Measurements from ENCODE around the gene BIRC3. TPM values are rescaled to one million over a fixed set of nuclear protein-coding genes. Genes with fewer than 3 reads are reported as not detected.

BIRC3 gene
- total RNA-seq, 1 experiment from 2014 or later, result 4.8 TPM

- CTCF ChIA-PET, result interaction anchor here (0.6 to 1.9 kb wide), 11 partner anchors 9 to 406 kb away, joined by 3 to 11 read pairs (median 4); no protein-coding TSS in a partner anchor
- POLR2A ChIA-PET (ENCODE audit: unreplicated experiment), result no interaction called here
- H3K4me2 ChIP-seq, result peak overlapping the region; percentile 93
These were observed 48.3 kb upstream of the BIRC3 start for GRCh38 chr11:102268985-102269470.

GRCh38 chr11:102269927-102270326 is 47.4 kb upstream of the BIRC3 start:
- H3F3A ChIP-seq (ENCODE audit: insufficient read depth, low read depth), result peaks cover 34% of the 10 kb centered on the region
- peak overlapping the region; percentile 93 for H3K4me2 ChIP-seq
- H3K27ac ChIP-seq, result peak overlapping the region; percentile 59
- CTCF ChIA-PET, result interaction anchor here (0.6 to 1.7 kb wide), 2 partner anchors 73 to 262 kb away, joined by 4 to 5 read pairs; no protein-coding TSS in a partner anchor
- peak overlapping the region; percentile 57; the same call in 1 of the 2 replicates for H3K4me3 ChIP-seq
- POLR2A ChIA-PET (ENCODE audit: unreplicated experiment), result interaction anchor here (0.6 kb wide), 2 partner anchors 391 to 824 kb away, joined by 3 read pairs; no protein-coding TSS in a partner anchor
- no peaks in the 10 kb centered on the region for H3K79me2 ChIP-seq (ENCODE audit: low read depth)
- H3K4me1 ChIP-seq (replicated peaks; ENCODE audit: insufficient read depth), result peaks cover 39% of the 10 kb centered on the region
- H3K27me3 ChIP-seq (ENCODE audit: insufficient read depth, low read depth), result no peaks in the 10 kb centered on the region
- no TSS peak for BruUV-seq (replicated peaks)
- intact Hi-C loops (cut with micrococcal nuclease; ENCODE audit: unreplicated experiment), result loop anchor here (2.0 to 5.0 kb wide), 2 partner anchors 25 to 113 kb away; no protein-coding TSS in a partner anchor
- no peak for TF ChIP-seq EZH2 (IDR thresholded peaks at IDR 0.05; ENCODE audit: low read depth)
- TF ChIP-seq, protein P1, sequence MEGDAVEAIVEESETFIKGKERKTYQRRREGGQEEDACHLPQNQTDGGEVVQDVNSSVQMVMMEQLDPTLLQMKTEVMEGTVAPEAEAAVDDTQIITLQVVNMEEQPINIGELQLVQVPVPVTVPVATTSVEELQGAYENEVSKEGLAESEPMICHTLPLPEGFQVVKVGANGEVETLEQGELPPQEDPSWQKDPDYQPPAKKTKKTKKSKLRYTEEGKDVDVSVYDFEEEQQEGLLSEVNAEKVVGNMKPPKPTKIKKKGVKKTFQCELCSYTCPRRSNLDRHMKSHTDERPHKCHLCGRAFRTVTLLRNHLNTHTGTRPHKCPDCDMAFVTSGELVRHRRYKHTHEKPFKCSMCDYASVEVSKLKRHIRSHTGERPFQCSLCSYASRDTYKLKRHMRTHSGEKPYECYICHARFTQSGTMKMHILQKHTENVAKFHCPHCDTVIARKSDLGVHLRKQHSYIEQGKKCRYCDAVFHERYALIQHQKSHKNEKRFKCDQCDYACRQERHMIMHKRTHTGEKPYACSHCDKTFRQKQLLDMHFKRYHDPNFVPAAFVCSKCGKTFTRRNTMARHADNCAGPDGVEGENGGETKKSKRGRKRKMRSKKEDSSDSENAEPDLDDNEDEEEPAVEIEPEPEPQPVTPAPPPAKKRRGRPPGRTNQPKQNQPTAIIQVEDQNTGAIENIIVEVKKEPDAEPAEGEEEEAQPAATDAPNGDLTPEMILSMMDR (conservative IDR thresholded peaks at IDR 0.05), result no peak
- peak; percentile 22 to 95 for DNase-seq
- no peaks in the 10 kb centered on the region for H4K20me1 ChIP-seq (ENCODE audit: insufficient read depth)
- H3K9me3 ChIP-seq (ENCODE audit: insufficient read depth, low read depth), result peaks cover 3% of the 10 kb centered on the region; the same call in 1 of the 2 replicates
- no peak overlapping the region for H2AFZ ChIP-seq
- no peaks in the 10 kb centered on the region for H3K9me2 ChIP-seq (ENCODE audit: insufficient read depth)
- H3K36me3 ChIP-seq (ENCODE audit: low read depth), result no peaks in the 10 kb centered on the region

More at GRCh38 chr11:102268985-102269470, 48.3 kb upstream of the BIRC3 start:
- Histone ChIP-seq H3K27ac (peak overlapping the region; percentile 59), H3K27me3 (ENCODE audit: insufficient read depth, low read depth) (no peaks in the 10 kb centered on the region), H3F3A (ENCODE audit: insufficient read depth, low read depth) (peaks cover 34% of the 10 kb centered on the region), H4K20me1 (ENCODE audit: insufficient read depth) (no peaks in the 10 kb centered on the region), H3K79me2 (ENCODE audit: low read depth) (no peaks in the 10 kb centered on the region), H3K36me3 (ENCODE audit: low read depth) (no peaks in the 10 kb centered on the region), H2AFZ (peak overlapping the region; percentile 90), H3K9me2 (ENCODE audit: insufficient read depth) (no peaks in the 10 kb centered on the region), H3K9me3 (ENCODE audit: insufficient read depth, low read depth) (peaks cover 3% of the 10 kb centered on the region; the same call in 1 of the 2 replicates), H3K4me3 (peak overlapping the region; percentile 57), H3K4me1 (replicated peaks; ENCODE audit: insufficient read depth) (peaks cover 39% of the 10 kb centered on the region)
- intact Hi-C loops (cut with micrococcal nuclease; ENCODE audit: unreplicated experiment), result loop anchor here (1.0 to 5.0 kb wide), 7 partner anchors 24 to 262 kb away; no protein-coding TSS in a partner anchor
- no peak for DNase-seq
- no peak for TF ChIP-seq EZH2 (IDR thresholded peaks at IDR 0.05; ENCODE audit: low read depth)
- TF ChIP-seq, protein P1 (conservative IDR thresholded peaks at IDR 0.05), result peak; percentile 48; the same call in 1 of the 2 replicates
- no TSS peak for BruUV-seq (replicated peaks)

DNA sequence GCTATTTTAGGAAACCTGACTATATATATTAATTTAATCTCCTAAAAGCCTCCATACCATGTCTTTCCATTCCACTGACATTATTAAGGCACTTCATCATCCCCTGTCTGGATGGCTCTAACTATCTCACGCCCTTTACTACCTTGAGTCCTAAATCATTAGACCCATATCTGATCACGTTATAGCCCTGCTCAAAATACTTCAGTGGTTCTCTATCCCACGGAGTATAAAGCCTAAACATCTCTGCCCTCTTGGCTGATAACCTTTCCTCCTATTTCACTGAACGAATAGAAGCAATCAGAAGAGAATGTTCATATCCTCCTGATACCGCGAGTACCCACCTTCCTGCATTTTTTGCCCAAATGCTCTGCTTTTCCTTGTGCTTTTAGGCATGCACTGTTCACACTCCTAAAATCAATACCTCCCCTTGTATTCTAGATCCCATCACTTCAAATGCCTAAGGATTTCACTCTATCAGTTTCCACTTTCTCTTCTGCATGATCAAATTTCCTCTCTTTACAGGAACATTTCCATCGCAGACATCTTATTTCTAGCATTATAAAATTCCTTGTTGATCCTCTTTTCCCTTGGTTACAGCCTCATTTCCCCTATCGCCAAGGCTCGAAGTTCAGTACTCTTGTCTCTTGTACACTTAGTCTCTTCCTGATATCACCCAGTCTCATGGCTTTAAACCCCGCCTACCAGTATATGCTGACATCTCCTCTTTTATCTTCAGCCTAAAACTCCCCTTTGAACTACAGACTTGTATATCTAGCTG is 45.0 kb upstream of the BIRC3 start:
- H3K36me3 ChIP-seq (ENCODE audit: low read depth), result no peaks in the 10 kb centered on the region
- ChIA-PET POLR2A (ENCODE audit: unreplicated experiment) (no interaction called here), CTCF (no interaction called here)
- no peaks in the 10 kb centered on the region for H4K20me1 ChIP-seq (ENCODE audit: insufficient read depth)
- H3K9me3 ChIP-seq (ENCODE audit: insufficient read depth, low read depth), result peaks cover 3% of the 10 kb centered on the region; the same call in 1 of the 2 replicates
- H3K4me2 ChIP-seq, result no peak overlapping the region
- no peak overlapping the region for H3K4me3 ChIP-seq
- intact Hi-C loops (cut with micrococcal nuclease; ENCODE audit: unreplicated experiment), result no loop called here
- H3K27ac ChIP-seq, result no peak overlapping the region
- no peaks in the 10 kb centered on the region for H3K9me2 ChIP-seq (ENCODE audit: insufficient read depth)
- H3K79me2 ChIP-seq (ENCODE audit: low read depth), result no peaks in the 10 kb centered on the region
- no peaks in the 10 kb centered on the region for H3K27me3 ChIP-seq (ENCODE audit: insufficient read depth, low read depth)
- no peak overlapping the region for H2AFZ ChIP-seq
- peaks cover 30% of the 10 kb centered on the region for H3F3A ChIP-seq (ENCODE audit: insufficient read depth, low read depth)
- peaks cover 34% of the 10 kb centered on the region for H3K4me1 ChIP-seq (replicated peaks; ENCODE audit: insufficient read depth)
- DNase-seq, result no peak
- BruUV-seq (replicated peaks), result no TSS peak
- TF ChIP-seq, protein P1 (conservative IDR thresholded peaks at IDR 0.05), result no peak
